ENCODE results near the gene TINAGL1. TPM values are rescaled to one million over a fixed set of nuclear protein-coding genes. Genes with fewer than 3 reads are reported as not detected.

TINAGL1 gene
- total and polyA plus RNA-seq, 2 donors (not counting 3 experiments of a cell fraction or from before 2014, with no cell fraction given), result 312 to 477 TPM

DNA sequence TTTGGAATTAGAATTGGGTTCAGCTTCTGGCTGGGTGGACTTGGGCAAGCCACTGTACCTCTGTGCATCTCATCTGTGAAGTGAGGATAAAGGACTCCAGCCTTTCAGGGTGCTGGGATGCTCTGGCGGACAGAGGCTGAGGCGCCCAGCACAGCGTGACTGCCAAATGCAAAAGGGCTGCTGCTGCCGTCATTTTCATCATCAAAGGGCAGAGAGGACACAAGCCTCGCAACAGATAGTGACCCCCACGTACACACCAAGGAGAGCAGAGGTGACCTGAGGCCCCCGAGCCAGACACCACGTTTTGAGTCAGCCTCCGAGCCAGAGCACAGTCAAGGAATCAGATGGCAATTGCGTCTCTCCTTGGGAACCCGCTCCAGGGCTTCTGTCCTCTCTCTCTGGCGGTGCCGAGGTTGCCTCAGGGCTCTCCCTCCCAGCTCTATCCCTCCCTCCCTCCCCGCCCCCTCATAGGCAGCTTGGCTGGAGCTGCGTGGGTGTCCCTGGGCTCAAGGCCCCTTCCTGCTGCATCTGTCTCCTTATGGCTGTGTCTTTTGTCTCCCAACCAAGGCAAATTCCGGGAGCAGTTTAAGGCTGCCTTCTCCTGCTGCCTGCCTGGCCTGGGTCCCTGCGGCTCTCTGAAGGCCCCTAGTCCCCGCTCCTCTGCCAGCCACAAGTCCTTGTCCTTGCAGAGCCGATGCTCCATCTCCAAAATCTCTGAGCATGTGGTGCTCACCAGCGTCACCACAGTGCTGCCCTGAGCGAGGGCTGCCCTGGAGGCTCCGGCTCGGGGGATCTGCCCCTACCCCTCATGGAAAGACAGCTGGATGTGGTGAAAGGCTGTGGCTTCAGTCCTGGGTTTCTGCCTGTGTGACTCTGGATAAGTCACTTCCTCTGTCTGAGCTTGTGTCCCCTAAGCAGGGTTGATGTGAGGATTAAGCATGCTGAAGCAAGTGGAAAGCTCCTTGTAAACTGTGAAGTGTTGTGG lies 50.2 kb downstream of the TINAGL1 start:
- dilution Hi-C loops (cut with MboI; ENCODE audit: extremely low pct_ligation_motif_present, low sequenced_read_pairs) (no loop called here), intact Hi-C loops (cut with micrococcal nuclease) (no loop called here)
- H3K27me3 ChIP-seq (ENCODE audit: control insufficient read depth in 2 of 2, insufficient read depth in 2 of 2, low read length in 2 of 2), result no peaks in the 10 kb centered on the region
- no TSS peak for BruUV-seq (replicated peaks)
- no peak for DNase-seq (ENCODE audit: low read depth, low spot score)
- POLR2A ChIA-PET, result no interaction called here
- no peak overlapping the region for H3K9ac ChIP-seq (replicated peaks; ENCODE audit: extremely low read depth, insufficient read depth, low read length)
- FAIRE-seq, result no peak
- no peaks in the 10 kb centered on the region for H3K4me1 ChIP-seq (ENCODE audit: control insufficient read depth, extremely low read depth, insufficient read depth, low read length)
- H4K20me1 ChIP-seq (replicated peaks; ENCODE audit: control insufficient read depth, extremely low read depth, insufficient read depth, low read length), result no peaks in the 10 kb centered on the region
- H3K36me3 ChIP-seq (ENCODE audit: control insufficient read depth in 2 of 2, extremely low read depth in 1 of 2, insufficient read depth in 2 of 2, low read length in 2 of 2), result peaks cover 10 to 31% of the 10 kb centered on the region in 2 experiments
- no peak overlapping the region for H3K4me3 ChIP-seq (replicated peaks in 1 of 3; ENCODE audit: insufficient read depth in 1 of 3, low read depth in 1 of 3, low read length in 3 of 3)
- no peak overlapping the region for H3K27ac ChIP-seq (ENCODE audit: insufficient read depth, low read depth, low read length)
- no peaks in the 10 kb centered on the region for H3K9me3 ChIP-seq (replicated peaks; ENCODE audit: control insufficient read depth, insufficient read depth, low read length)
- TF ChIP-seq EZH2 (IDR thresholded peaks at IDR 0.05; ENCODE audit: borderline replicate concordance, low read depth, low read length, severe bottlenecking) (no peak), FOS (IDR thresholded peaks at IDR 0.05; ENCODE audit: borderline replicate concordance, insufficient read depth, low read length) (no peak), CTCF (IDR thresholded peaks at IDR 0.05; ENCODE audit: extremely low read depth in 1 of 2, insufficient read depth in 1 of 2, low read depth in 1 of 2, low read length in 2 of 2) (no peak), JUN (IDR thresholded peaks at IDR 0.05; ENCODE audit: borderline replicate concordance, insufficient read depth, insufficient read length, low read depth) (no peak), GATA2 (IDR thresholded peaks at IDR 0.05; ENCODE audit: insufficient read depth, insufficient read length, low read depth, low read length) (no peak), MAX (IDR thresholded peaks at IDR 0.05; ENCODE audit: insufficient read depth, insufficient read length) (no peak), POLR2A (IDR thresholded peaks at IDR 0.05; ENCODE audit: low read depth, low read length) (no peak), MYC (IDR thresholded peaks at IDR 0.05; ENCODE audit: low read depth, low read length) (no peak), POLR2AphosphoS5 (IDR thresholded peaks at IDR 0.05; ENCODE audit: insufficient read depth, low read depth, low read length) (no peak)
- no peak overlapping the region for H2AFZ ChIP-seq (ENCODE audit: low read depth, low read length)
- CTCF ChIA-PET, result interaction anchor here (0.8 to 1.5 kb wide), 2 partner anchors 9 to 15 kb away, joined by 3 to 4 read pairs; partner anchors contain the start of gene HCRTR1
- no peak overlapping the region for H3K4me2 ChIP-seq (ENCODE audit: insufficient read depth, low read length)
- H3K79me2 ChIP-seq (ENCODE audit: control insufficient read depth, insufficient read depth, low read length), result no peaks in the 10 kb centered on the region
- no peaks in the 10 kb centered on the region for H3K9me1 ChIP-seq (replicated peaks; ENCODE audit: control insufficient read depth, extremely low read depth, insufficient read depth, low read length)

Measured in endothelial cell of umbilical vein (primary cell).